Measurements from ENCODE around the gene MON2. TPM values are rescaled to one million over a fixed set of nuclear protein-coding genes. Genes with fewer than 3 reads are reported as not detected.
A peak's percentile ranks its signal among the peaks of the same experiment; 100 is the strongest.

Gene MON2
- total and polyA plus RNA-seq, 2 of the 13 experiments (the other 11 are each of a cell fraction or from before 2014, with no cell fraction given) = 10.5 to 24.8 TPM

DNA sequence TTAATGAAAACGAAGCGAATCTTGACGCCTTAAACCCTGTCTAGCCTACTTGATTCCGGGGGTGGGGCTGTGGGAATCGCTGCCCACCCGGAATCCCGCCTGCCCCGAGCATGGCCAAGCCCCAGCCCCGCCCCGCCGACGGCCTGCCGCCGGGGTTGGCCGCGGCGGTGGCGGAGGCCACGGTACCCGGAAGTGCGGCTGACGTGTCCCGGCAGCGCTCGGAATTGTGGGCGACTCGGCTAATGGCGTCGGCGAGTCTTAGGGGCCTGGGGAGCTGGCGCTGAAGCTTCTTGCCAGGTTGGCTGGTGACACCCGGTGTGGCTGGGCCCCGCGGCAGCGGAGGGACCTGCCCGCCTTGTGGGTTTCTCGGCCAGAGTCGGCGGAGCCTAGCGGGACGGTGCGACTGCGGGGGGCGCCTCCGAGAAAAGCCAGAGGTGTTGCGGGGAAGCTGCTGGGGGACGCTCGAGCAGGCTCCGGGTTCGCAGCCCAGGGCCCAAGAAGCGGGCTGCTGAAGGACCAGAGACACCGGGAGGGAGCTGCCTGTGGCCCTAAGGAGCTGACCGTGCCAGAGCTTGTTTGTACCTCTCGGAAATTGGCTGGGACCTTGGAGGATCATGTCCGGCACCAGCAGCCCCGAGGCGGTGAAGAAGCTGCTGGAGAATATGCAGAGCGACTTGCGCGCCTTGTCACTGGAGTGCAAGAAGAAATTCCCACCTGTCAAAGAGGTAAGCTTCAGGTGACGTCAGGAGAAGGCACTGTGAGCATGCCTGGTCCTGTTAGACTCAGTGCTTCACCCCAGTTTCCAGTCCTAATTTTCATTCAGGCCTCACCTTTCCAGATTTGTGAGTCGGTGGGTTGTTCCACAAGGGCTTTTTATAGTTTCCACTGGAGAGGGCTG lies at the start of gene MON2 (continued):
- TF ChIP-seq, protein P1, sequence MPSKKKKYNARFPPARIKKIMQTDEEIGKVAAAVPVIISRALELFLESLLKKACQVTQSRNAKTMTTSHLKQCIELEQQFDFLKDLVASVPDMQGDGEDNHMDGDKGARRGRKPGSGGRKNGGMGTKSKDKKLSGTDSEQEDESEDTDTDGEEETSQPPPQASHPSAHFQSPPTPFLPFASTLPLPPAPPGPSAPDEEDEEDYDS (CRISPR knock-in tag; IDR thresholded peaks at IDR 0.05) = peak; percentile 66; the same call in 1 of the 2 replicates
- TF ChIP-seq ZKSCAN5 (CRISPR knock-in tag; IDR thresholded peaks at IDR 0.05) (no peak), JUNB (CRISPR knock-in tag; IDR thresholded peaks at IDR 0.05; ENCODE audit: borderline replicate concordance) (no peak), SOX5 (CRISPR knock-in tag; IDR thresholded peaks at IDR 0.05; ENCODE audit: borderline replicate concordance) (no peak), SMYD3 (CRISPR knock-in tag; IDR thresholded peaks at IDR 0.05) (no peak), HNRNPH1 (optimal IDR thresholded peaks at IDR 0.05; ENCODE audit: low read depth, low read length) (no peak), ZSCAN25 (CRISPR knock-in tag; IDR thresholded peaks at IDR 0.05) (peak; percentile 33; the same call in 1 of the 2 replicates), RCOR2 (CRISPR knock-in tag; IDR thresholded peaks at IDR 0.05) (no peak), ZNF160 (CRISPR knock-in tag; IDR thresholded peaks at IDR 0.05) (0 out of 2 replicates have a peak, but pooled peaks have one; percentile 30), ZBTB8A (CRISPR knock-in tag; IDR thresholded peaks at IDR 0.05; ENCODE audit: borderline replicate concordance, low read depth) (no peak), ZNF878 (CRISPR knock-in tag; IDR thresholded peaks at IDR 0.05) (0 out of 2 replicates have a peak, but pooled peaks have one; percentile 71), ZNF207 (IDR thresholded peaks at IDR 0.05; ENCODE audit: borderline replicate concordance) (no peak), ZFYVE20 (CRISPR knock-in tag; IDR thresholded peaks at IDR 0.05; ENCODE audit: borderline replicate concordance, low read depth) (no peak), REPIN1 (CRISPR knock-in tag; IDR thresholded peaks at IDR 0.05; ENCODE audit: borderline replicate concordance, low read depth) (no peak), IRF2 (CRISPR knock-in tag; IDR thresholded peaks at IDR 0.05) (peak; percentile 22; the same call in 1 of the 2 replicates), U2AF1 (optimal IDR thresholded peaks at IDR 0.05; ENCODE audit: low read depth, low read length) (no peak), HDAC2 (CRISPR knock-in tag; IDR thresholded peaks at IDR 0.05) (peak; percentile 39; the same call in 1 of the 2 replicates), ELF1 (CRISPR knock-in tag; IDR thresholded peaks at IDR 0.05) (peak; percentile 93), ZNF703 (CRISPR knock-in tag; IDR thresholded peaks at IDR 0.05; ENCODE audit: borderline replicate concordance) (no peak; the same call in 1 of the 2 replicates), ZNF839 (CRISPR knock-in tag; IDR thresholded peaks at IDR 0.05; ENCODE audit: borderline replicate concordance) (peak; percentile 41; the same call in 1 of the 2 replicates), NFYB (CRISPR knock-in tag; IDR thresholded peaks at IDR 0.05) (peak; percentile 67), TEAD3 (CRISPR knock-in tag; optimal IDR thresholded peaks at IDR 0.05; ENCODE audit: borderline replicate concordance) (peak; percentile 25), HNRNPLL (IDR thresholded peaks at IDR 0.05; ENCODE audit: low read depth, low read length, poor library complexity, severe bottlenecking) (peak; percentile 82), HMG20A (CRISPR knock-in tag; IDR thresholded peaks at IDR 0.05; ENCODE audit: borderline replicate concordance) (no peak), ATRX (CRISPR knock-in tag; IDR thresholded peaks at IDR 0.05; ENCODE audit: borderline replicate concordance) (no peak)
- TF ChIP-seq, protein P2, sequence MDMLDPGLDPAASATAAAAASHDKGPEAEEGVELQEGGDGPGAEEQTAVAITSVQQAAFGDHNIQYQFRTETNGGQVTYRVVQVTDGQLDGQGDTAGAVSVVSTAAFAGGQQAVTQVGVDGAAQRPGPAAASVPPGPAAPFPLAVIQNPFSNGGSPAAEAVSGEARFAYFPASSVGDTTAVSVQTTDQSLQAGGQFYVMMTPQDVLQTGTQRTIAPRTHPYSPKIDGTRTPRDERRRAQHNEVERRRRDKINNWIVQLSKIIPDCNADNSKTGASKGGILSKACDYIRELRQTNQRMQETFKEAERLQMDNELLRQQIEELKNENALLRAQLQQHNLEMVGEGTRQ (IDR thresholded peaks at IDR 0.05; ENCODE audit: low read depth, low read length) = no peak
- TF ChIP-seq, protein P2 (CRISPR knock-in tag; IDR thresholded peaks at IDR 0.05; ENCODE audit: borderline replicate concordance) = no peak
- TF ChIP-seq, protein P3, sequence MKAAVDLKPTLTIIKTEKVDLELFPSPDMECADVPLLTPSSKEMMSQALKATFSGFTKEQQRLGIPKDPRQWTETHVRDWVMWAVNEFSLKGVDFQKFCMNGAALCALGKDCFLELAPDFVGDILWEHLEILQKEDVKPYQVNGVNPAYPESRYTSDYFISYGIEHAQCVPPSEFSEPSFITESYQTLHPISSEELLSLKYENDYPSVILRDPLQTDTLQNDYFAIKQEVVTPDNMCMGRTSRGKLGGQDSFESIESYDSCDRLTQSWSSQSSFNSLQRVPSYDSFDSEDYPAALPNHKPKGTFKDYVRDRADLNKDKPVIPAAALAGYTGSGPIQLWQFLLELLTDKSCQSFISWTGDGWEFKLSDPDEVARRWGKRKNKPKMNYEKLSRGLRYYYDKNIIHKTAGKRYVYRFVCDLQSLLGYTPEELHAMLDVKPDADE (CRISPR knock-in tag; IDR thresholded peaks at IDR 0.05) = no peak
